CD4-positive, alpha-beta T cell treated with Interferon gamma for 1 hour (primary cell): ENCODE data around the gene CAMK1.

Experiments
- DNase-seq: peaks from one replicate; pipeline ENCODE4 v3.0.0-alpha.2; 2020

CAMK1 gene

DNA sequence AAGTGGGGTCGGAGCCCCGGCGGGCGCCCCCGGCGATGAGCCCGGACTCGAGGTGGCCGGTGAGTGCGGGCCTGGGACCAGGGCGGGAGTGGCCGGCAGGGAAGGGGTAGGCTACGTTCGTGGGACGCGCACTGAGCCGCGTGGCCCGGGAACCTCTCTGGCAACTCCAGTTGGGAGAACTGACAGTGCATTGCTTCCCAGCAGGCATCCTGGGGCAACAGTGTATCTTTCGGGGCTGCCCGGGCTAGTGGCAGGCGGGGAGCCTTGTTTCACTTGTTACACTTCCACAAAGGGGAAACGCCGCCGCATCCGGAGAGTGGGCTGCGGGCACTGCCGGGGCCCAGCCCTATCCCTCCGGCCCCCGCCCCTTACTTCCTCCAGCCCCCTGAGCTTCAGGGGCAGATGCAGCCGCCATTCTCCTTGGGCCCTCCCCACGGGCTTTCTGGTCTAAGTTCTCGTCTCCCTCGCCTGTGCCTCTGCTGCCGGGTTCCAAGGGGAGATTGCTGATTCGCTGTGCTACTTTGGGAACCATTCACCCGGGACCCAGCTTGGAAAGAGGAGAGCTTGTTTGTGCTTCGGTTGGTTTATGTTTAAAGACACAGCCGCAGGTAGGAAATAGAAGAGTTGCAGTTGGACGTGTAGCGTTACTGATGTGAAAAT lies 37.5 kb downstream of the CAMK1 start:
- peak; percentile 35 for DNase-seq

DNA sequence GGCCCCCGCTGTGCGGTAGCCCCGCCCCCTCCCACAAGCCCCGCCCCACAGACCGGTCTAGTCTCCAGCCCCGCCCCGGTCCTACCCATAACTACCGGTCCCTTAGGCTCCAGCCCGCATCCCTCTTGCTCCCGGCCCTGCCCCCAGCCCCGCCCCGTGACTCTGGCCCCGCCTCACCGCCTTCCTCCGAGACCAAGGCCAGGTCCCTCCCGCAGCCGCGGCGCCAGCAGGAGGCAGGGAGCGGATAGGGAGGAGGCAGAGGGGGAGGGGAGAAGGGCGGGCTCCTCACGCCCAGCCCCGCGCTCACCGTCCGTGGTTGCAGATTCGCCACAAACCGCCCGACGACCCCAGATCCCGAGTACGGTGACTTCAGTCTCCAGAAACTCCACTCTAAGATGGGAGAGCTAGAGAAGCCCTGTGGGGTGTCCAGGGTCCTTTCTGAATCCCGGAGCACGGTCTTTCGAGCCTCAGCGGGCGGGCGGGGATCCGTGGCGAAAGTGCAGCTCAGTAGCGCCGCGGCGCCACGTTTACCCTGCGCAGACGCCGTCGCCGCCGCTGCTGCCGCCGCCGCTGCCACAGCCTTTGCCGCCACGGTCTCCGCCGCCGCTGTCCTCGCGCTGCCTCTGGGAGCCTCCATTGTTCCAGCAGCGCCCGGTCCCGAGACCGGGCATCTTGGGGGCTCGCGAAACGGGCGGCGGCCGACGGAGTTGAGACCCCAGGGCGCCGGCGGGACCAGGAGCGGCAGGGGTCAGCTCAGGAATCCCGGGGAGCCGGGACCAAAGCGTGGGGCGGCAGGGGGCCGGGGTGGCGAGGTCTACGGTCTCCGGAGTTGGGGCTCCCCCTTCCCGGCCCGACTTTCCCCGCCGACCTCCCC lies 38.3 kb downstream of the CAMK1 start, which contains the start of gene BRPF1:
Gene BRPF1, plus strand, starts transcription at position 530 of the 874 bp plus-strand sequence. CDS start 2,406 bp downstream, outside the sequence.
- DNase-seq: peak; percentile 100

DNA sequence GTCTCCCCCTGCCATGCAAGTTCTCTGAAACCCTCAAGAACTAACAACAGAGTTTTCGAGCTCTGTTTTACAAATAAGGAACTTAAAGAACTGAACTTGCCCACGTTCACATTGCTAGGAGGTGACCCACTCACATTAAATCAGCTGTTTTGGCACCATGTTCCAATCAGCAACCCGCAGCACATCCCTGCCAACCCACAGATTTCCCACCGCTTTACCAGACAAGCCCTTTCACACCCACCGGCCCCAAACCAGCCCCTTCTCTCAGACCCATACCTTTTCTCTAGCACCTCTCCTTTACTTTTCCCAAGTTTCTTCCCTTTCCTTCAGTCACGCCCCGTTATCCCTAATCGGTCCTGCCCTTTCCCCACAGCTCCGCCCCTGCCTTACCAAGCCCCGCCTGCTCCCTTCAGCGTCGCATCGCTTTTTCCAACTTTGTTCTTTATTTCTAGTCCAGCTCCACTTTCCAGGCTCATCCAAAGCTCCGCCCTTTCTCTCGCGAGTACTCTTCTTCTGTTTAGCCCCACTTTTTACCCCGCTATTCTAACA lies 39.0 kb downstream of the CAMK1 start:
- DNase-seq: no peak

DNA sequence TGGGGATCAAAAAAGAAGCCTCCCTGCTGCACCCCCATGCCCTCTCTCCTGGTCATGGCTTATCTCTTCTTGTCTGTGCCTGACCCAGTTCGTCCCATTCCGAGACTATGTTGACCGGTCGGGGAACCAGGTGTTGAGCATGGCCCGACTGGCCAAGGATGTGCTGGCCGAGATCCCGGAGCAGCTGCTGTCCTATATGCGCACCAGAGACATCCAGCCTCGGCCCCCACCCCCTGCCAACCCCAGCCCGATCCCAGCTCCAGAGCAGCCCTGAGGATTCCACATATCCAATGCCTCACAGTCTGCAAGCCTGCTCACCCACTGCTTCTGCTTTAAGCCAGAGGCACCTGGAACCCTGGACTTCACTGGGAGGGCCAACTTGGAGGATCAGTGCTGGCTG lies 40.3 kb downstream of the CAMK1 start:
- no peak for DNase-seq

DNA sequence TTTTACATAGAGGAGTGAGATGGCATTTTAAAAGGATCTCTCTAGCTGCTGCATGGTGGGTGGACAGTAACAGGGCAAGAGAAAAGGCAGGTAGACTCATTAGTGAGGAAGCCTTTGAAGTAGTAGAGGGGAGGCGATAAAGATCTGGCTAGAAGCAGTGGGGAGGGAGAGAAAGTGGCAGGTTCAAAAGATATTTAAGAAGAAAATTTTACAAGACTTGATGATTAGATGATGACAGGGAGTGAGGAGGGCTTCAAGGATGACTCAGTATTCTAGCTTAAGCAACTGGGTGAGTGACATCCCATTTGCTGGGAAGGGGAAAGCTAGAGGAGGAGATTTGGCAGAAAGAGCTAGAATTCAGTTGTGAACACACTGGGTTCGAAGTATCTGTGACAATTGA lies 42.0 kb downstream of the CAMK1 start:
- DNase-seq: no peak

DNA sequence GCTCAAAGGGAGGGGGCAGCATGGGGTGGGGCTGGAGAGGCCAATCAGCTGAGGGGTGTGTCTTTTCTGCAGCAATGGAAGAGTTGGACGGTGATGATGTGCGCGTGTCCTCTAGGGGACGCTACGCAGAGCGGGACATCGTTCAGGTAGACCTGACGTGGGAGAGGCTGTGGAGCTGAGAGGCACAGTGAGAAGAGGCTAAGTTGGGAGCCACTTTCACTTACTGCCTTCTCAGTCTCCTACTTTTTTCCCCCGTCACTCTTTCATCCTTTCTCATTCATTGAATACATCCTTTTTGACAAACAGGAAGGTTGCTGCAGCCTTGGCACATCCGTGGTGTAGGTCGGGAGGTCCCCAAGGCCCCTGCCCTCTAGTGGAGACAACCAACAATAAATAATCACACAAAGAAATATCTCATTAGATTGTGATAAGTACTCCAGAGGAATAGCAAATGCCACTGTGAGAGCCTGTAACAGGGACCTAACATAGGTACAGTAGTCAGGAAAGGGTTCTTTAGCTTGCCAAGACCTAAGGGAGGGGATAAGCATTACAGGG lies 42.6 kb downstream of the CAMK1 start:
- peak; percentile 55 for DNase-seq

DNA sequence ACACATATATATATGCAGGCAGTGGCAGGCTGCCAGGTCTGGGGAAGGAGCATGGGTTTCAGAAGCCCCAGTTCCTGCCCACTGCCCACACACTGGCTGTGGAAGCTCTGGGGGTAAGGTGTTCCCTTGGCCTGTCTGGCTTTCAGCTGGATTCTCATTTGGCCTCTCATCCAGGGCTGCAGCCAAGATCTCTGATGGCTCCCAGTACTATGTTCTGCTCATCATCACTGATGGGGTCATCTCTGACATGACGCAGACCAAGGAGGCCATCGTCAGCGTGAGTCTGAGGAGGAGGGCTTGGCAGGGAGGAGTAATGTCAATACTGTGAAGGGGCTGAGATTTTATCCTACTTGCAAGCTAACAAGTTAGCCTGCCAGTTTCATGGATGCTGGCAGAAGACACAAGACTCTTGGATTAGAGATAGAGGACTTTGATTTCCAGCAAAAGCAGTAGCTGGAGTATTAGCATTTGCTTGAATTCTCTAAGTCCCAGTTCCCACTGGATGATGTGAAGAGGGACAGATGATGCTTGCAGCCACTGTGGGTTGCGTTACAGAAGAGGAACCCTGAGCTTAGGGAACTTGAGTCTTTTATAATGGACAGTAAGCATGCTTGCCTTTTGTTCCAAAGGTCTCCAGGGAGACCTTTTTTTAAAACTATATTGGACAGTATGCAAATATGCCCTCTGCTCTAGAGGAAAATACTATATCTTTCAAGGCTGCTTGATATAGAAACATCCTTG lies 43.8 kb downstream of the CAMK1 start:
- no peak for DNase-seq

DNA sequence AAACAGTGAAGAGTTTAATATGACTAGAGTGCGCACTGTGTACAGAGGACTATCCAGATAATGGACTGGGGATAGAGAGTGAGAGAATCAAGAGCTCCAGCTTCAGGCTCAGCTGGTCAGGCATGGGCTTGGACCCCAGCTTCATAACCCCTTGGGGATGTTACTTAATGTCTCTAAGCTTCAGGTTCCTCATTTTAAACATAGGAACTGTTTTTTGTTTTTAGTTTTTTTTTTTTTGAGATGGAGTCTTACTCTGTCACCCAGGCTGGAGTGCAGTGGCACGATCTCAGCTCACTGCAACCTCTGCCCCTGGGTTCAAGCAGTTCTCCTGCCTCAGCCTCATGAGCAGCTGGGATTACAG lies 48.1 kb downstream of the CAMK1 start:
- DNase-seq: no peak

DNA sequence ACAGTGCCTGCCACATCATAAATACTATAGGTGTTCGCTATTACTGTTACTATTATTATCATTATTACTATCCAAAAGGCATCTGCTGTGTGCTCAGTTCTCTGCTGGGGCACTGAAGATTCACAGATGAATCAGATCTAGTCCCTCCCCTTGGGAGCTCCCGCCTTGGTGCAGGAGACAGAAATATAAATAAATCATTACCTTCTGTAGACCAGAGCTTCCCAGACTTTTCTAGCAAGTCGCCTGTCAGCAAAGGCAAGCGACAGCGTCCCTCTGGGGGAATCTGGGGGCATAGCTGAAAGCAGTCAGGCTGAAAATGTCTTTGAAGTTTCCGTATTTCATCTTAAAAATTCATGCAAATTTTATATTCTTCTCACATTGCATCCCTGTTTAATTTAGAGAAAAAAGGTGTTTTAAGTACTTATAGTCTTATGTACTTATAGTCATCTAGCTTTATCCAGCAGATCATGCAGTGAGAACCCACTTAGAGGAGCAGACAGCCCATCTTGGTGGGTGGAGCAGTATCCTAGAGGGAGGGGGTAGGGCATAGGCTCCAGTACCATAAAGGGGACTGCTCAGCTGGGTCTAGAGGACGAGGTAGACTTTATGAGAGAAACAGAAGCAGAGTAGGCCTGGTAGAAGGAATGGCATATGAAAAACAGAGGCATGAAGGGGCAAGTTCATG lies 48.6 kb downstream of the CAMK1 start:
- no peak for DNase-seq

DNA sequence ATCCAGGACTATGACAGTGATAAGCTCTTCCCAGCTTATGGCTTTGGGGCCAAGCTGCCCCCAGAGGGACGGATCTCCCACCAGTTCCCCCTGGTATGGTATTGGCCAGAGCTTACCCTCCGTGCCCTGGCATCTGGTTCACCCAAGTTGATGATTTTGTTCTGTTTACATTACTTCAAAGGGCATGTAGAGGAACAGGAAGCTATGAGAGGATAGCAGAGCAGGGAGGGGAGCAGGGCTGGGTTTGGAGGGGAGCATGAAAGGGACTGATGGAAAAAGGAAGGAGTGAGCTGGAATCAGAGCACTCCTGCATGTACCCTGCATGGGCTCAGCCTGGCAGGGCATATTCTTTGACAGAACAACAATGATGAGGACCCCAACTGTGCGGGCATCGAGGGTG lies 51.6 kb downstream of the CAMK1 start:
- no peak for DNase-seq

DNA sequence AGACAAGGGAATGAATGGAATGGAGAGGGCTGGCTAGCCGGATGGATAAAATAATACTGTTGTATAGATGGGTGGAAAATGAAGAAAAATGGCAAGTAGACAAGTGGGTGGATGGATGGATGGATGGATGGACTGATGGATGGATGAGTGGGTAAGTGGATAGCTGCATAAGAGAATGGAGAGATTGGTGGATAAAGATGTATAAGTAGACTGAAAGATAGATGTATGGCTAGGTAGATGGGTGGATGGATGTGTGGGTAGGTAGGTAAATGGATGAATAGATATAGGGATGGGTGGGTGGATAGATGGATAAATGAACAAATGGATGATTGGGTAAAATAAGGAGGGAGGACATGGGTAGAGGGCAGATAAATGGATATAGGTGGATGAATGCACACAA lies 52.2 kb downstream of the CAMK1 start:
- no peak for DNase-seq

DNA sequence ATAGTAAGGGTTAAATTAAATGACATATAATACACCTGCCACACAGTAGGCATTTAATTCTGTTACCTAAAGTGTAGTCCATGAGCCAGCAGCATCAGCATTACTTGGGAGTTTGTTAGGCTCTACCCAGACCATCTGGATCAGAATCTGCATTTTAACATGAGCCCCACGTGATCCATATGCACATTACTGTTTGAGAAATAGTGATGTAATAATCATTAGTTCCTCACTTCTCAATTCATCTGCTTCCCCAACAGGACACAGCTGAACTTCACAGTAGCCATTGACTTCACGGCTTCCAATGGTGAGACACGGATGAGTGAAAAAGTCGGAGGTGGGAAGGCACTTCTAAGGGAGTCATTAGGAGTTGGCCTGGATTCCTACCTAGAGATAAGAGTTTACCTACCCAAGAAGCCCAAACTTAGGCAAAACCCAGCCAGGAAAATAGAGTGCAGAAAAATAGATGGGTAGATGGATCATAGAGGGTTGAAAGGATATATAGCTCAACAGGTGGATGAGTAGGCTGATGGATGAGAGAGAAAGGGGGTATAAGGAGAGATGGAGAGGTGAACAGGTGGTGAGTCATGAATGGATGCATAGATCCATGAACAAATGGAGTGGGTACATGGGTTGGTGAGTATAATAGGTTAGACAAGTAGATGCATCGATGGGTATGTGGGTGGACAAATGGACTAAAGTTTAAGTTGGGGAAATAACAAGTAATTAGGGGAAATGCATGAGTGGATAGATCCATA lies 52.8 kb downstream of the CAMK1 start:
- DNase-seq: no peak

DNA sequence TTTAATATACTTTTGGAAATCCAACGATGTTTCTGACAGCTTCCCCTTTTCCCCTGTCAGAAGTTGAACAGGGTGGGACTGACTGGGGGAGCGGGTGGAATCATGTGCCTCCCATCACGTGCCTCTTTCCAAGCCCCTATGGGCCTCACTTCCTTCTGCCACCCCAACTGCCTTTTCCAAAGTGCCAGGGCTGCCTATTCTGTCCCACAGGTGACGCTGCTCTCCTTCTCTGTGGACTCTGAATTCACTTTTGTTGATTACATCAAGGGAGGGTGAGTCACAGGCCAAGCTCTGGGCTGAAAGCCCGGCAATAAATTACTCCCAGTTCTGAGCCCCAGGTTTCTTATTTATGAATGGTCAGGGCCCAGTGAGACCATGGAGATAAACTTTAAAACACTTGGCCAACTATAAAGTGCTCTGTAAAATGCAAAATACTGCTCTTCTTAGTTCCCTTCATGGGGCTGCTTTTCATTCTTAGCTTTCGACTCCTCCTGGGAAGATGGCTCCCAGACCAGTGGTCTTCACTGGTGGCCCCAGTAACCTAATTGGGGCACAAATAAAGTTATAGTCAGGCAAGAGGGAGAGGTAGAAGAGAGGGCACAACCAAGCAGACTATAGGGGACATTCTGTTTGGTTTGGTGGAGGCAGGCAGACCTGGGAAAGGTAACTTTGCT lies 53.8 kb downstream of the CAMK1 start:
- DNase-seq: peak; percentile 59

DNA sequence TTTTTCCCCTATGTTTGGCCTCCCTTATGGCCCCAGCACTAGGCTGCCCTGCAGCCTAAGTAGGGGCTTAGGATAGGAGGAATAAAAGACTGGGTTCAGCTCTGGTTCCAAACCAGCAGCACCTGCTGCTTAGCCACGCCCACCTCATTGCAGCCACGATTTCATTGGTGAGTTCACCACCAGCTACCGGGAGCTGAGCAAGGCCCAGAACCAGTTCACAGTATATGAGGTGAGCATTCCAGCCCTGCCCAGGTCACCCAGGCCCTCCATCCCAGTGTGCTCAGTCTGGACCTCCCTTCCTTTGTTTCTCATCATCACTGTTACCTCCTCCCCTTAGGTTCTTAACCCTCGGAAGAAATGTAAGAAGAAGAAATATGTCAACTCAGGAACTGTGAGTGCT lies 54.6 kb downstream of the CAMK1 start:
- no peak for DNase-seq

DNA sequence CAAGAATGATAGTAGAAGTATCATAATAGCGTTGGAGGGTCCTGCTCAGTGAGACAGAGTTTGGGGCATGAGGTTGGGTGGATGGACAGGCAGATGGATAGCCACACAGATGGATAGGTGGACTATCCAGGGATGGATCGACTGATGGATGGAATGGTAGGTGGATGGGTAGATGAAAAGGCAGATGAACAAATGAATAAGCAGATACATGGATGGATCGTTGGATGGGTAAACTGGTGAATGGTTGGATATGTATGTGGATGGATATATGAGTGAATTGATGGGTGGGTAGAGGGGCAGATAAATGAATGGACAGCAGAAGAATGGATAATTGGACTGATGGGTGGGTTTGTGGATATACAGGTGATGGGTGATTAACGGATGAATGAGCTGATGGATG lies 56.6 kb downstream of the CAMK1 start:
- DNase-seq: no peak

DNA sequence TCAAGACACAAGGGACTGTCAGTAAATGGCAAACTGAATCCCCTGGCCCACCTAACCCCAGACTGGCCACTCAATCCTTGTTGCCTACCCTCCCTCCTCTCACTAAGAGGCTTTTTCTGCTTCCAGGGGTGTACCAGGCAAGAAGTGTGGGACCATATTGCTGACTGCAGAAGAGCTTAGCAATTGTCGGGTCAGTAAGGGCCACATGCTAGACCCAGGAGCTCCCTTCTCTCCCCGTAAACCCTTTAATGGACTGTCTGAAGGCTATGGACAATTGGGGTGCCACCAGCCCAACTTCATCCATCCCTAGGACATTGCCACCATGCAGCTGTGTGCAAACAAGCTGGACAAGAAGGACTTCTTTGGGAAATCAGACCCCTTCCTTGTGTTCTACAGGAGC lies 57.3 kb downstream of the CAMK1 start:
- DNase-seq: no peak

DNA sequence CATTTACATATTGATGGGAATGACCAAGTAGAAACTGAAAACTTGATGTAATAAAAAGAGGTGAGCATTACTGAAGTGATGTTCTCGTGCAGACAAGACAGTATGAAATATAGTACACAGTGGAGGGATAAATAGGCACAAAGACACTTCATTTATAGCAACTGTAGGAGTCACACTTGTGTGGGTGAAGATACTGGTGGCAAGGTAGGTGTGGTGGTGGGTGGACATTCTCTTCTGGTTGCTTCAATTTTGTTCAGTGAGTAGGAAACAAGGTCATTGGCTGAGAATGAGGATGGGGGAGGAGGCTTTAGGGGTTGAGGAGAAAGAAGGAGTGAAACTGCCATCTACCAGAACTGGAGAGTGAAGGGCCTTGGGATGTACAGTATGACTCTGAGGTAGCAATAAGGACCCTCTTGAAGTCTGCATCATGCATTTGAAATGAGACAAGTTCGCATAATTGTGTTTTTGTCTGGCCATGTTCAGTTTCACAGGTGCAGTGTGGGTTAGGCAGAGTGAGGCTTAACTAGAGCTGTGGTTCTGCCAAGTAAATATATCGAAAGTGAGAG lies 59.5 kb downstream of the CAMK1 start:
- DNase-seq: no peak
